Measurements from ENCODE around the gene RUNX1.

GRCh38 chr21:35038772-35039319 lies 10.3 kb downstream of the RUNX1 start:
- no peak for TF ChIP-seq POLR2A (IDR thresholded peaks at IDR 0.05)
- TF ChIP-seq CTCF (IDR thresholded peaks at IDR 0.05 in 8 of 11, conservative IDR thresholded peaks at IDR 0.05 in 3 of 11): no peak

Data from spleen (tissue), 7 donors.